ENCODE data around the gene SERTM2. TPM values are rescaled to one million over a fixed set of nuclear protein-coding genes. Genes with fewer than 3 reads are reported as not detected.
"Not testable (repeated sequence)": the region's sequence is repeated elsewhere in the genome, so short reads cannot be mapped to it uniquely, and the experiment has no call there.

The SERTM2 gene
- polyA plus RNA-seq, 3 donors from 2014 or later = not detected

GRCh38 chrX:111507933-111508332 lies 3.5 kb upstream of the SERTM2 start:
- H3K9me3 Mint-ChIP-seq = no peaks in the 10 kb centered on the region
- DNase-seq = no peak
- no peaks in the 10 kb centered on the region for H3K36me3 Mint-ChIP-seq
- no peak overlapping the region for H3K27ac Mint-ChIP-seq
- peaks cover 0 to 7% (median 7%) of the 10 kb centered on the region in 3 donors for H3K27me3 Mint-ChIP-seq (ENCODE audit: low read depth in 3 of 3)
- H3K4me3 Mint-ChIP-seq = no peak overlapping the region
- H3K4me1 Mint-ChIP-seq = no peaks in the 10 kb centered on the region

DNA sequence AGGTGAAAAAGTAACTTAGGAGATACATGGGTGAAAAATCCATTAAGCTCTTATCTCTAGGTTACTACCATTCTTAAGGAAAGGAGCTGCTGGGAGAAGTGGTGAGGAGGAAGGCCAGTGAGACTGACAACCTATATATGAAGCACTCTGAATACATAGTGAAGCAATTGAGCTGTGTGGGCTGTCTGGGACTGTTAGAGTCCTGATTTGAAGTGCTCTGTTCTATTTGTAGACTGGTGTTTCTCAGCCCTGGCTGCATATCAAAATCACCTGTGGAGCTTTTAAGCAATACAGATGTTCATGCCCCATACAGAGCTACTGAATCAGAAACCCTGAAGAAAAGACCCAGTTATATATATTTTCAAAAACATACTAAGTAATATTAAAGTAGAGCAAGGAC lies 3.9 kb downstream of the SERTM2 start:
- H3K36me3 Mint-ChIP-seq = no peaks in the 10 kb centered on the region
- peaks cover 0 to 5% (median 3%) of the 10 kb centered on the region in 3 donors for H3K27me3 Mint-ChIP-seq (ENCODE audit: low read depth in 3 of 3)
- H3K9me3 Mint-ChIP-seq = no peaks in the 10 kb centered on the region
- no peak for DNase-seq
- H3K27ac Mint-ChIP-seq = no peak overlapping the region
- H3K4me3 Mint-ChIP-seq = no peak overlapping the region
- H3K4me1 Mint-ChIP-seq = no peaks in the 10 kb centered on the region

- Mint-ChIP-seq H3K4me1 (no peaks in the 10 kb centered on the region), H3K4me3 (no peak overlapping the region), H3K9me3 (no peaks in the 10 kb centered on the region), H3K36me3 (no peaks in the 10 kb centered on the region), H3K27me3 (ENCODE audit: low read depth in 3 of 3) (peaks cover 0 to 7% (median 6%) of the 10 kb centered on the region in 3 donors), H3K27ac (no peak overlapping the region)
- DNase-seq = no peak
Measured at GRCh38 chrX:111518667-111519066, 7.2 kb downstream of the SERTM2 start.

GRCh38 chrX:111519215-111519614 lies 7.8 kb downstream of the SERTM2 start:
- Mint-ChIP-seq H3K9me3 (no peaks in the 10 kb centered on the region), H3K27ac (no peak overlapping the region), H3K27me3 (ENCODE audit: low read depth in 3 of 3) (peaks cover 0 to 7% (median 6%) of the 10 kb centered on the region in 3 donors), H3K4me3 (no peak overlapping the region), H3K36me3 (no peaks in the 10 kb centered on the region), H3K4me1 (no peaks in the 10 kb centered on the region)
- DNase-seq = no peak

DNA sequence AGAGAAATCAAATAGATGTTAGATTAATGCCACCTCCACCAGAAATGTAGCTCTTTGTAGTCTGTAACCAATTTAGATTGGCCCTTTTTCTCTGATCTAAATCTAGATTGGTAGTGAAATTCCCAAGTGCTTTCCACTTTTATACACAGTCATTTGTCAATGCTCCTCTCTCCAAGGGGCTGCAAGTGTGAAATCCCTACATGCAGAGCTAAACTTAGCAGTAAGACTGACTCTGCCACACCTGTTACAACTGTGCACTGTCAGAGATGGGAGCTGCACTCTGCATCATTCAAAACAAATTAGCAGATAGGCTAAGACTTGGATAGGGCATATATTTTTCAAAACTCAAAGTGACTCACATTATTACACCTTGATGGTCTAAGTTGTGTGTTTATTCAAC lies 9.1 kb downstream of the SERTM2 start:
- DNase-seq = no peak
- no peaks in the 10 kb centered on the region for H3K4me1 Mint-ChIP-seq
- peaks cover 0 to 3% (median 0%) of the 10 kb centered on the region in 6 donors for H3K9me3 Mint-ChIP-seq
- no peak overlapping the region for H3K27ac Mint-ChIP-seq
- no peak overlapping the region for H3K4me3 Mint-ChIP-seq
- H3K27me3 Mint-ChIP-seq (ENCODE audit: low read depth in 3 of 3) = peaks cover 0 to 6% (median 4%) of the 10 kb centered on the region in 3 donors
- no peaks in the 10 kb centered on the region for H3K36me3 Mint-ChIP-seq

DNA sequence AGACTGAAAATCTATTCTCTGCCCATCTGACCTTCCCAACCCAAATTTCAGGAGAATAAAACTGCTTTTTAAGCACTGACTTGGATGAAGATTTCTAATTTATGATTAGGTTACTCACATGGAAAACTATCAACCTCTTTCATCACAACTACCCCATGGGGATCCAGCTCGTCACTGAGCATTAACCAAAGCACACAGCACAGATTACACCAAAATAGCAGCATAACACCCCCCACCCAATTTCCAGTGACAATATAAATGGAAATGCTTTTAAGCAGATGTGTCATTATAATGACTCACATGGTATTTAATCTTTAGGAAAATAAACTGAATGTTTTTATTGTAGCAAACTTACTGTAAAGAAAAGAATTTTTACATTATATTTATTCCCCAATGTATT lies 9.7 kb downstream of the SERTM2 start:
- no peaks in the 10 kb centered on the region for H3K36me3 Mint-ChIP-seq
- no peaks in the 10 kb centered on the region for H3K4me1 Mint-ChIP-seq
- peaks cover 0 to 4% (median 3%) of the 10 kb centered on the region in 3 donors for H3K27me3 Mint-ChIP-seq (ENCODE audit: low read depth in 3 of 3)
- no peak overlapping the region for H3K4me3 Mint-ChIP-seq
- H3K9me3 Mint-ChIP-seq = peaks cover 0 to 3% (median 0%) of the 10 kb centered on the region in 6 donors
- no peak overlapping the region for H3K27ac Mint-ChIP-seq
- DNase-seq = no peak

DNA sequence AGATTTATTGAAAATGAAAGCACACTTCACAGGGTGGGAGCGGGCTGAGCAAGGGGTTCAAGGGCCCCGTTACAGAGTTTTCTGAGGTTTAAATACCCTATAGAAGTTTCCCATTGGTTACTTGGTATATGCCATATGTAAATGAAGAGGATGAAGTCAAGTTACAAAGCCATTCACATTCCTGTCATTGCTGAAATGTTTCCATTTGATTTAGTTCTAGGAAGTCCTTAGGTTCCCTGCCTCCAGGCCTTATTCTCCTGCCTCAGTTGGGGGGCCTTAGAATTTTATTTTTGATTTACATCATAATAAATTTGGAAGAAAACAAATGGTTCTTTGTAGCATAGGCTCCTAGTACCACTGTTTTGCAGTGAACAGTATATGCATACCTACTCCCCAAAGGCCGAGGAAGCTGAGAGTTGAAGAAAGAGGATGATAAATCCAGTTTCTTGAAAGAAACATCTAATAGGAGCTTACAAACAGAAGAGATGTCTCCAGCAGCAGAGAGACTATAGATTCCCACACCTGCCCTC lies 31.8 kb downstream of the SERTM2 start:
- H3K27me3 Mint-ChIP-seq (ENCODE audit: low read depth in 3 of 3) = peaks cover 2 to 8% (median 2%) of the 10 kb centered on the region in 3 donors
- H3K36me3 Mint-ChIP-seq = no peaks in the 10 kb centered on the region
- no peak for DNase-seq
- no peak overlapping the region for H3K27ac Mint-ChIP-seq
- H3K4me3 Mint-ChIP-seq = no peak overlapping the region
- H3K9me3 Mint-ChIP-seq = no peaks in the 10 kb centered on the region
- H3K4me1 Mint-ChIP-seq = no peaks in the 10 kb centered on the region

- H3K27ac Mint-ChIP-seq; H3K27me3 Mint-ChIP-seq (ENCODE audit: low read depth in 3 of 3); H3K36me3 Mint-ChIP-seq; H3K9me3 Mint-ChIP-seq; H3K4me1 Mint-ChIP-seq; H3K4me3 Mint-ChIP-seq; DNase-seq: not testable (repeated sequence)
Measured at GRCh38 chrX:111549235-111549634, 37.8 kb downstream of the SERTM2 start.

- DNase-seq = no peak
- Mint-ChIP-seq H3K4me3 (no peak overlapping the region), H3K4me1 (no peaks in the 10 kb centered on the region), H3K36me3 (no peaks in the 10 kb centered on the region), H3K9me3 (no peaks in the 10 kb centered on the region), H3K27me3 (ENCODE audit: low read depth in 3 of 3) (peaks cover 0 to 3% (median 0%) of the 10 kb centered on the region in 3 donors), H3K27ac (no peak overlapping the region)
Measured at GRCh38 chrX:111555406-111555958, 44.0 kb downstream of the SERTM2 start.

DNA sequence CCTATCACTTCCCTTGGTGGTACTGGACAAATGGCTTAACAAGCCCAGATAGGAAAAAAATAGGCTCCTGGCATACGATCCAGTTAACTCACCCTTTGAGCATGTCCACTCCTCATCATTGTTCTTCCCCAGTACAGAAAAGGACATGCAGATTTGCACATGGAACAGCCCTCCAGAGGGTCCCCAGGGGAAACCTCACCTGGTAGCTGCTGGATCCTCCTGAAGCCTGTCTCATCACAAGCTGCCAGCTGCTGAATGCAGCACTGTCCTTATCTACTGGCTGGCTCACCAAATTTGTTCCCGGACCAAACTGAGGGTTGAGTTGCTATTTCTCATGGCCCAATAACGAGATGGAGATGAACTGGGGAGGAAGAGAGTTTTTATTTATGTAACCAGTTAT lies 49.4 kb downstream of the SERTM2 start:
- H3K4me1 Mint-ChIP-seq = no peaks in the 10 kb centered on the region
- peaks cover 0 to 2% (median 0%) of the 10 kb centered on the region in 6 donors for H3K9me3 Mint-ChIP-seq
- DNase-seq = no peak
- peaks cover 0 to 2% (median 1%) of the 10 kb centered on the region in 3 donors for H3K27me3 Mint-ChIP-seq (ENCODE audit: low read depth in 3 of 3)
- H3K4me3 Mint-ChIP-seq = no peak overlapping the region
- H3K27ac Mint-ChIP-seq = no peak overlapping the region
- H3K36me3 Mint-ChIP-seq = no peaks in the 10 kb centered on the region

DNA sequence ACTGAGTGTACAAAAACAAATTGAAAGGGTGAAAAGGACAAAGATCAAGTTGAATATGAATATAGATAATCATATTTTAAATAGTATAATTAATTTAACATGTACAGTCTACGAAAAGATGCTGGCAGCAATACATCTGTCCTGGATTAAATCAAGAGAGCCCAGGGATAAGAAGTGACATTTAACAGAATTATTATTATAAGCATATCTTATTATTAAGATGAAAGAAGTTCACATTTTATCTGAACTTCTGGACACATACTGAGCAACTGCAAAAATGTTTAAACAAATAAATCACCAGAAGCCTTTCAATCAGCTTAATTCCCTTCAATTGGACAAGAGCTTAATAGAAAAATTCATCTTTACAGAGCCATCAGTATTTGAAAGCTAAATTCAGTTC lies 50.4 kb downstream of the SERTM2 start:
- Mint-ChIP-seq H3K27ac (no peak overlapping the region), H3K4me3 (no peak overlapping the region), H3K9me3 (peaks cover 0 to 2% (median 0%) of the 10 kb centered on the region in 6 donors), H3K4me1 (no peaks in the 10 kb centered on the region), H3K27me3 (ENCODE audit: low read depth in 3 of 3) (peaks cover 0 to 1% (median 0%) of the 10 kb centered on the region in 3 donors), H3K36me3 (no peaks in the 10 kb centered on the region)
- no peak for DNase-seq

DNA sequence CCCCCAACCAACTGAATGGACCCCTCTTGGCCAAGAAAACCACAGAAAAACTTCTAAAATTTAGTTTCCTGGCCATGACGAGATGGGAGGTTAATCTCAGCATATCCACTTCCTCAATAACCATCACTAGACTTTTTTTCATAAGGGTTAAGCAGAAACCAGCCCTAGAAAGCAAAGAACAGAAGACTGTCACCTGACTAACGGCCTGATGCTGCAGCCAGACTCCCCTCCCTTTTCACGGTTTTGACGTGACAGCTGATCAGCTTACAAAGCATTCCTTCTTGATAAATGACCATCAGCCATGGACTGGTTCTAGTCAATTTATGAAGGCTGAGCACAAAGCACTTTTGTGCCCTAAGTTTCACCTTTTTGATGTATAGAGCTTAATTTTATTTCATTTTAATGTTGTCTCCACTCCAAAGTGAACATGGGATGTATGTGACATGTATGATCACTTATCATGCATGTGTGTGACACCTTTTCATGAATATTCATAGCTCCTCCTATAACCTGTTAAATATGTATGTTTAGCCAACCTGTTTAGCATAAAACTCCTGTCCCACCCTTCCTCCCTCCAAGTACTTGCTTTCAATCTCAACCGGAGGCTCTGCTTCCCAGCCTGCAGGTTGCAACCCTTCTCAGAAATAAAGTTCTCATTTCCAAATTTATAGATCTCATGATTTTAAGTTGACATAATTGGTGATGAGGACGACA lies 56.3 kb downstream of the SERTM2 start:
- Mint-ChIP-seq H3K27ac (no peak overlapping the region), H3K27me3 (ENCODE audit: low read depth in 3 of 3) (peaks cover 1 to 6% (median 4%) of the 10 kb centered on the region in 3 donors), H3K4me1 (no peaks in the 10 kb centered on the region), H3K36me3 (no peaks in the 10 kb centered on the region), H3K4me3 (no peak overlapping the region), H3K9me3 (peaks cover 0 to 2% (median 0%) of the 10 kb centered on the region in 6 donors)
- no peak for DNase-seq

GRCh38 chrX:111568354-111568753 lies 56.9 kb downstream of the SERTM2 start:
- no peaks in the 10 kb centered on the region for H3K36me3 Mint-ChIP-seq
- no peak overlapping the region for H3K27ac Mint-ChIP-seq
- H3K4me3 Mint-ChIP-seq = no peak overlapping the region
- DNase-seq = no peak
- peaks cover 1 to 6% (median 4%) of the 10 kb centered on the region in 3 donors for H3K27me3 Mint-ChIP-seq (ENCODE audit: low read depth in 3 of 3)
- H3K9me3 Mint-ChIP-seq = peaks cover 0 to 2% (median 0%) of the 10 kb centered on the region in 6 donors
- H3K4me1 Mint-ChIP-seq = no peaks in the 10 kb centered on the region

DNA sequence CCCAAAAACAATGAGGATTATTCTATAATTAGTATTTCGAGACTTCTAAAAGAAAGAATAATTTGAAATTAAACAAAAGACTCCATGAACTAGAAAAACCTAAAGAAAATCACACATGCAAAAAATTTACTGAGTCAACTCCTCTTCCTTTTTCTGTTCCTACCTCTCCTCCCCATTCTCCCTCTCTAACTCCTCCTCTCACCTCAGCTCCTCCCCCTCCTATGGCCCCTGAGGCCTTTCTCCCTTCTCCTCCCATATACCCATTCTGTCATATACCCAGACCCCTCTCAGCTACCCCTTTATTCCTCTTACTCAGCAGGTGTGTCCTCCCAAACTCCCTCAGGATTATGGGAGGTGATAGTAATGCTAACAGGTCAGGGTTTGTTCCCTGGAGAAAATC lies 57.4 kb downstream of the SERTM2 start:
- H3K36me3 Mint-ChIP-seq = no peaks in the 10 kb centered on the region
- H3K27ac Mint-ChIP-seq = no peak overlapping the region
- H3K9me3 Mint-ChIP-seq = peaks cover 0 to 2% (median 0%) of the 10 kb centered on the region in 6 donors
- DNase-seq = no peak
- no peak overlapping the region for H3K4me3 Mint-ChIP-seq
- H3K27me3 Mint-ChIP-seq (ENCODE audit: low read depth in 3 of 3) = peaks cover 1 to 6% (median 4%) of the 10 kb centered on the region in 3 donors
- no peaks in the 10 kb centered on the region for H3K4me1 Mint-ChIP-seq
